Kidney (tissue), 14 donors: ENCODE results near the gene OR52E8. TPM values are rescaled to one million over a fixed set of nuclear protein-coding genes. Genes with fewer than 3 reads are reported as not detected.

Experiments used
- DNase-seq, 5 donors: peaks; one replicate each; pipeline ENCODE4 v3.0.0-alpha.2; 2013 to 2020
- FAIRE-seq: peaks from 2 replicates; lab custom pipeline; 2012; peaks lifted over from hg19 to GRCh38; lab: Jason Lieb, UNC
- H3K27ac ChIP-seq, 2 donors: one replicate each; pipeline ENCODE4 v1.7.0; 2013; ENCODE audit warnings: low read depth in 2 of 2, low read length in 2 of 2, inconsistent platforms in 1 of 2
- H3K27me3 ChIP-seq: one replicate; pipeline ENCODE4 v1.7.1; 2013; ENCODE audit warnings: low read length, inconsistent platforms; ENCODE audit not compliant: control insufficient read depth, insufficient read depth
- H3K36me3 ChIP-seq, 3 donors: one replicate each; pipeline versions ENCODE4 v1.7.0 to v1.7.1; 2013; ENCODE audit warnings: low read length in 3 of 3, control low read depth in 1 of 3, inconsistent platforms in 1 of 3; ENCODE audit not compliant: insufficient read depth in 3 of 3, control insufficient read depth in 2 of 3
- H3K4me1 ChIP-seq, 3 donors: one replicate each; pipeline versions ENCODE4 v1.7.0 to v1.7.1; 2013; ENCODE audit warnings: low read length in 3 of 3, inconsistent platforms in 1 of 3, low read depth in 1 of 3; ENCODE audit not compliant: control insufficient read depth in 2 of 3, insufficient read depth in 2 of 3
- H3K4me3 ChIP-seq, 3 donors: one replicate each; pipeline versions ENCODE4 v1.7.0 to v1.8.1; 2013; ENCODE audit warnings: low read length in 3 of 3, control low read depth in 1 of 3, inconsistent platforms in 1 of 3
- H3K9ac ChIP-seq, 3 donors: one replicate each; pipeline versions ENCODE4 v1.7.0 to v1.7.1; 2013; ENCODE audit warnings: low read length in 3 of 3, control low read depth in 1 of 3, inconsistent platforms in 1 of 3
- H3K9me3 ChIP-seq, 3 donors: one replicate each; pipeline versions ENCODE4 v1.7.0 to v1.7.1; 2013; ENCODE audit warnings: low read length in 3 of 3, control low read depth in 1 of 3, inconsistent platforms in 1 of 3; ENCODE audit not compliant: control insufficient read depth in 2 of 3, insufficient read depth in 1 of 3
- intact Hi-C: fragments of 100-400 bp; cut with DNase I; formaldehyde crosslinking; loops from one replicate; pipeline ENCODE4 v1.11.1; 2022
- polyA plus RNA-seq: library from polyadenylated mRNA; stranded (reverse); fragments of 350-450 nt; fragmentation: Illumina TruSeq; extraction: RNeasy Lipid Tissue Mini Kit (QIAGEN cat#74804); gene quantifications from one replicate; pipeline ENCODE4 v1.2.3, GENCODE V29; 2014; ENCODE audit warnings: low read depth, low replicate concordance; ENCODE audit not compliant: insufficient read depth
- total RNA-seq: library from RNA; stranded (reverse); fragmentation: NEBNext Ultra II Directional; extraction: Animal tissue kit (Norgen Biotek cat#: 25700); gene quantifications from one replicate; pipeline ENCODE4 v1.2.1, GENCODE V29; 2021
- TF ChIP-seq, protein P1 (sequence below): IDR thresholded peaks from 3 replicates; pipeline ENCODE4 v1.5.1; 2012; ENCODE audit warnings: mild to moderate bottlenecking, moderate library complexity, borderline replicate concordance; ENCODE audit not compliant: insufficient read depth; ENCODE audit errors: extremely low read depth
- donor health status: control.
- donor health status: control.
- donor health status: control.
- donor health status: control.
- donor health status: control.
- donor health status: DM: yes; HTN: yes; CAD: no.
- donor health status: Normal renal cell carcinoma (clear cell type).

Gene OR52E8
- total and polyA plus RNA-seq, 2 donors from 2014 or later: 0.25 TPM; not detected in 1

DNA sequence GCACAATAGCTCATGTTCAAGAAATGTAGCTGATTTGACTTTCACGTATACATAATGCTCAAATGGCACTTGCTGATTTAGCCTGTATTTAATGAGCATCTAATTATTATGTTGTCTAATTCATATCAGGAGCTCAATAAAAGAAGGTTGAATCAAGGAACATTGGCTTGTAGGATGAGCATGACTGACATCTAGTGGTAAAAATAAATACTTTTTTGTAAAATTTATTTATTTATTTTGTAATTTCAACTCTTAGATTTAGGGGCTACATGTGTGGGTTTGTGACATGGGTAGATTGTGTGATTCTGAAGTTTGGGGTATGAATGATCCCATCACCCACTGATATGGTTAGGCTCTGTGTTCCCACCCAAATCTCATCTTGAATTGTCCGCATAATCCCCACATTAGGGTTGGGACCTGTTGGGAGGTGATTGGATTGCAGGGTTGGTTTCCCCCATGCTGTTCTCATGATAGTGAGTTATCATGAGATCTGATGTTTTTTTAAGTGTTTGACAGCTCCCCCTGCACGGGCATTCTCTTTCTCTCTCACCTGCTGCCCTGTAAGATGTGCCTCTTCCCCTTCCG is 33.8 kb upstream of the OR52E8 start:
- TF ChIP-seq, protein P1, sequence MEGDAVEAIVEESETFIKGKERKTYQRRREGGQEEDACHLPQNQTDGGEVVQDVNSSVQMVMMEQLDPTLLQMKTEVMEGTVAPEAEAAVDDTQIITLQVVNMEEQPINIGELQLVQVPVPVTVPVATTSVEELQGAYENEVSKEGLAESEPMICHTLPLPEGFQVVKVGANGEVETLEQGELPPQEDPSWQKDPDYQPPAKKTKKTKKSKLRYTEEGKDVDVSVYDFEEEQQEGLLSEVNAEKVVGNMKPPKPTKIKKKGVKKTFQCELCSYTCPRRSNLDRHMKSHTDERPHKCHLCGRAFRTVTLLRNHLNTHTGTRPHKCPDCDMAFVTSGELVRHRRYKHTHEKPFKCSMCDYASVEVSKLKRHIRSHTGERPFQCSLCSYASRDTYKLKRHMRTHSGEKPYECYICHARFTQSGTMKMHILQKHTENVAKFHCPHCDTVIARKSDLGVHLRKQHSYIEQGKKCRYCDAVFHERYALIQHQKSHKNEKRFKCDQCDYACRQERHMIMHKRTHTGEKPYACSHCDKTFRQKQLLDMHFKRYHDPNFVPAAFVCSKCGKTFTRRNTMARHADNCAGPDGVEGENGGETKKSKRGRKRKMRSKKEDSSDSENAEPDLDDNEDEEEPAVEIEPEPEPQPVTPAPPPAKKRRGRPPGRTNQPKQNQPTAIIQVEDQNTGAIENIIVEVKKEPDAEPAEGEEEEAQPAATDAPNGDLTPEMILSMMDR: no peak

DNA sequence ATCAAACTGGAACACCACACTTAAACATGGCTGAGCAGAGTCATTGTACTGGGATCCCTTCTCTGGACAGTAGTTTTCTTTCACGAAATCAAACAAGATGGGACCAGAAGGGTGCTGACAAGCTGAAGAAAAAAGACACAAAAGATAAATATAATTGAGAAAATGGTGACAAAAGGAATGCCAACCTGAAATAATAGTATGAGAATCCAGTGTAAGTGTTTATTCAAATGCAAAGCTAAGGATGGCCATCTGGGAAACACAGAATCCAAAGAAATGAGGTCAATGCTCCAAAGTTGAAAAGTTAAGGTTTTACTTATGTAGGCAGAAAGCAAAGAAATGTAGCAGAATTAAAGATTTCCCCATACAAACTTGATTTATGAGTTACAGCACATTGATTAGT is 30.2 kb upstream of the OR52E8 start:
- DNase-seq (no peak), FAIRE-seq (no peak)
- Histone ChIP-seq H3K27me3 (no peaks in the 10 kb centered on the region), H3K36me3 (no peaks in the 10 kb centered on the region), H3K9ac (no peak overlapping the region), H3K4me1 (no peaks in the 10 kb centered on the region), H3K4me3 (no peak overlapping the region), H3K27ac (no peak overlapping the region), H3K9me3 (no peaks in the 10 kb centered on the region)
- intact Hi-C loops: no loop called here
- TF ChIP-seq, protein P1: no peak

More for the DNA sequence above, 33.8 kb upstream of the OR52E8 start:
- peak in 1 of 5 donors; percentile 9 for DNase-seq
- Histone ChIP-seq H3K36me3 (no peaks in the 10 kb centered on the region), H3K27ac (no peak overlapping the region), H3K9me3 (no peaks in the 10 kb centered on the region), H3K4me3 (no peak overlapping the region), H3K9ac (no peak overlapping the region), H3K27me3 (no peaks in the 10 kb centered on the region), H3K4me1 (no peaks in the 10 kb centered on the region)
- intact Hi-C loops: no loop called here
- peak; percentile 57 for FAIRE-seq

DNA sequence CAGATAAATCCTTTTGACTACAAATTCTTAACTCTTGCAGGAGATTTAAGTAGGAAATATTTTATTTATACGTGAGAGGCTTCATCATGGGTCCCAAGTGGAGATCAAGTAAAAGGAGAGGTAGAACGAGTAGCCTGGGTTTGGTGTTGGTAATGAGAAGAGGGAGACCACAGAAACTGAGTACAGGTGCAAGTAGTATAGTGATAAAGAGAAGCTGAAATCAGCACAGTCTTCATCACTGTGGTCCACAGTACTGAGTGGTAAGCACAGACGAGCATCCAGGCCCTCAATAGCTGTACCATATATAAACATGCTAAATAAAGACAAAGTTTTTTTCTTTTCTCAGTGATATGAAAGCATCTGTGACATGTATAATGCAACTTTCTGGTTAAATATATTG is 29.7 kb upstream of the OR52E8 start:
- no peaks in the 10 kb centered on the region for H3K36me3 ChIP-seq
- no peaks in the 10 kb centered on the region for H3K27me3 ChIP-seq
- no peaks in the 10 kb centered on the region for H3K4me1 ChIP-seq
- no peak overlapping the region for H3K9ac ChIP-seq
- no peak for FAIRE-seq
- intact Hi-C loops: no loop called here
- H3K4me3 ChIP-seq: no peak overlapping the region
- TF ChIP-seq, protein P1: no peak
- no peak overlapping the region for H3K27ac ChIP-seq
- H3K9me3 ChIP-seq: no peaks in the 10 kb centered on the region
- DNase-seq: no peak

DNA sequence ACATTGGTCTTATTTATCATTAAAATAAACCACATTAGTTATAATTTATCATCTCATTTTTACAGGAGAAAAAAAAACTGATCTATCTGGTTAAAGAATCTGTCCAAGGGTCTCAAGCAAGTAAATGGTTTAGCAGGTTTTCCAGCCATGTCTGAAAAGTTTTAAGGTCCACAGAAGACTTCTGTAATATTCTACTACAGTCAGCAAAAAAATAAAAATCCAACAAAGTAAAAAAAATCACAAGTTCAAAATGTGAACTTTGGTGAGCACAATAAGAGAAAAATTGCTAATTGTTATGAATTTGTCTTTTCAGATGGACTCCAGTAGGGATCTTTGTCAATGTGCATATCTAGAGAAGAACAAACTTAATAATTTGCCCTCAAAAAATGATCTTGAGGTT is 24.3 kb upstream of the OR52E8 start:
- Histone ChIP-seq H3K4me3 (no peak overlapping the region), H3K9ac (no peak overlapping the region), H3K9me3 (no peaks in the 10 kb centered on the region), H3K27ac (no peak overlapping the region), H3K36me3 (no peaks in the 10 kb centered on the region), H3K4me1 (no peaks in the 10 kb centered on the region), H3K27me3 (no peaks in the 10 kb centered on the region)
- TF ChIP-seq, protein P1: no peak
- no peak for DNase-seq
- intact Hi-C loops: no loop called here
- FAIRE-seq: no peak
